Rectal smooth muscle tissue (tissue), 1 donor: ENCODE measurements around the gene DDX17.

Source experiments
- H3K27ac ChIP-seq: one replicate; pipeline ENCODE4 v1.7.0; 2013; ENCODE audit warnings: low read depth, low read length, inconsistent platforms
- H3K27me3 ChIP-seq: one replicate; pipeline ENCODE4 v1.7.0; 2013; ENCODE audit warnings: low read length; ENCODE audit not compliant: control insufficient read depth, insufficient read depth
- H3K36me3 ChIP-seq: one replicate; pipeline ENCODE4 v1.7.0; 2013; ENCODE audit warnings: low read length; ENCODE audit not compliant: control insufficient read depth, insufficient read depth
- H3K4me1 ChIP-seq: one replicate; pipeline ENCODE4 v1.7.0; 2013; ENCODE audit warnings: low read length; ENCODE audit not compliant: control insufficient read depth, insufficient read depth
- H3K4me3 ChIP-seq: one replicate; pipeline ENCODE4 v1.7.0; 2013; ENCODE audit warnings: low read length
- H3K9ac ChIP-seq: one replicate; pipeline ENCODE4 v1.7.0; 2013; ENCODE audit warnings: low read length

The DDX17 gene

GRCh38 chr22:38435010-38435409 lies 71.1 kb downstream of the DDX17 start:
- H3K4me1 ChIP-seq: no peaks in the 10 kb centered on the region
- H3K36me3 ChIP-seq: no peaks in the 10 kb centered on the region
- H3K27me3 ChIP-seq: no peaks in the 10 kb centered on the region
- H3K4me3 ChIP-seq: no peak overlapping the region
- H3K9ac ChIP-seq: no peak overlapping the region
- no peak overlapping the region for H3K27ac ChIP-seq

GRCh38 chr22:38433871-38434270 lies 72.2 kb downstream of the DDX17 start:
- Histone ChIP-seq H3K4me1 (no peaks in the 10 kb centered on the region), H3K36me3 (no peaks in the 10 kb centered on the region), H3K27ac (no peak overlapping the region), H3K27me3 (no peaks in the 10 kb centered on the region), H3K4me3 (no peak overlapping the region), H3K9ac (no peak overlapping the region)
